Measurements from ENCODE around the gene HIC1. TPM values are rescaled to one million over a fixed set of nuclear protein-coding genes. Genes with fewer than 3 reads are reported as not detected.
A peak's percentile ranks its signal among the peaks of the same experiment; 100 is the strongest.

The HIC1 gene
- total RNA-seq, 2 experiments from 2014 or later: 35.1 TPM

- Mint-ChIP-seq H3K27me3 (no peaks in the 10 kb centered on the region), H3K4me3 (no peak overlapping the region), H3K4me1 (ENCODE audit: low read depth) (peaks cover 28% of the 10 kb centered on the region), H3K27ac (peak overlapping the region; percentile 50), H3K36me3 (ENCODE audit: low read depth) (peaks cover 12% of the 10 kb centered on the region), H3K9me3 (no peaks in the 10 kb centered on the region)
- ATAC-seq: peak; percentile 83
- peak; percentile 79 for DNase-seq
- intact Hi-C loops (cut with micrococcal nuclease): no loop called here
- ChIA-PET POLR2A (interaction anchor here (1.1 to 1.8 kb wide), 3 partner anchors 8 to 16 kb away, joined by 3 to 6 read pairs (median 3); no protein-coding TSS in a partner anchor), CTCF (interaction anchor here (1.2 to 2.3 kb wide), 5 partner anchors 12 to 143 kb away, joined by 4 to 8 read pairs (median 4); no protein-coding TSS in a partner anchor)
- TF ChIP-seq, protein P1, sequence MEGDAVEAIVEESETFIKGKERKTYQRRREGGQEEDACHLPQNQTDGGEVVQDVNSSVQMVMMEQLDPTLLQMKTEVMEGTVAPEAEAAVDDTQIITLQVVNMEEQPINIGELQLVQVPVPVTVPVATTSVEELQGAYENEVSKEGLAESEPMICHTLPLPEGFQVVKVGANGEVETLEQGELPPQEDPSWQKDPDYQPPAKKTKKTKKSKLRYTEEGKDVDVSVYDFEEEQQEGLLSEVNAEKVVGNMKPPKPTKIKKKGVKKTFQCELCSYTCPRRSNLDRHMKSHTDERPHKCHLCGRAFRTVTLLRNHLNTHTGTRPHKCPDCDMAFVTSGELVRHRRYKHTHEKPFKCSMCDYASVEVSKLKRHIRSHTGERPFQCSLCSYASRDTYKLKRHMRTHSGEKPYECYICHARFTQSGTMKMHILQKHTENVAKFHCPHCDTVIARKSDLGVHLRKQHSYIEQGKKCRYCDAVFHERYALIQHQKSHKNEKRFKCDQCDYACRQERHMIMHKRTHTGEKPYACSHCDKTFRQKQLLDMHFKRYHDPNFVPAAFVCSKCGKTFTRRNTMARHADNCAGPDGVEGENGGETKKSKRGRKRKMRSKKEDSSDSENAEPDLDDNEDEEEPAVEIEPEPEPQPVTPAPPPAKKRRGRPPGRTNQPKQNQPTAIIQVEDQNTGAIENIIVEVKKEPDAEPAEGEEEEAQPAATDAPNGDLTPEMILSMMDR (IDR thresholded peaks at IDR 0.05): no peak
Observed at GRCh38 chr17:2101448-2102257, 46.8 kb downstream of the HIC1 start.

DNA sequence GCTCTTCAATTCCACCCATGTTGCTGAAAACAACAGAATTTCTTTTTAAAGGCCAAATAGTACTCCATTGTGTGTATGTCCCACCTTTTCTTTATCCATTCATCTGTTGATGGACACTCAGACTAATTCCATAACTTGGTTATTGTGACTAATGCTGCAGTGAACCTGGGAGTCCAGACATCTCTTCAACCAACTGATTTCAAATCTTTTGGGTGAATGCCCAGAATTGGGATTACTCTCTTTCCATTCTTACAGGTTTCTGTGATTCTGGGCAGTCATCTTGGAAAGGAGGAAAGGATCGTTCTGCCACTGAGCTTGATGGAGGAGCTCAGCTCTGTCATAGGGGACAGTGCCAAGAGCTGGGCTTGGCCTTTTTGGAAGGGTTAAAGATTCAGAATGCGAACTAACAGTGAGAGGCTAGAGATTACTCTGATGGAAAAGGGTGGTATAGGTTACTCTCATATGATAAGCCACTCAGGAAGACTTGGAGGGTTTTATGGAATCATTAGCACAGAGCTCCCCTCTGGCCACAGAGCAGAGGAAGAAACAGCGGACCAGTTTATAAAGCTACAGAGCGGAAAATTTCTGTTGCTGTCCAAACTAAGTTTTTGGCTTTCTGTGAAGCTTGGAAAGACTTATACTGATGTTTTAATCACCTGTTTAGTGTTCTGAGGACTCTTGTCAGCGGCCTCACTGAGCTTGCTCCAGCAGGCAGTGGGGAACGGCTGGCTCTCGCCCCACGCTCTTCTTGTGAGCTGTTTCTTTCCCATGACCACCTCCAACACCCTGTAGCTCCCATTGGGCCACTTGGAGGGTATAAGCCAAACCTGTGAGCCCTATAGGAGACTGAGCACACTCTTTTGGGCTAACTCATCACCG is 48.3 kb downstream of the HIC1 start:
- intact Hi-C loops (cut with micrococcal nuclease): no loop called here
- POLR2A ChIA-PET: interaction anchor here (1.3 kb wide), 1 partner anchor 26 kb away, joined by 3 read pairs; no protein-coding TSS in a partner anchor
- TF ChIP-seq, protein P1 (IDR thresholded peaks at IDR 0.05): no peak
- peaks cover 28% of the 10 kb centered on the region for H3K4me1 Mint-ChIP-seq (ENCODE audit: low read depth)
- CTCF ChIA-PET: interaction anchor here (0.8 to 2.3 kb wide), 4 partner anchors 14 to 142 kb away, joined by 3 to 8 read pairs (median 4); no protein-coding TSS in a partner anchor
- no peak for ATAC-seq
- H3K27ac Mint-ChIP-seq: no peak overlapping the region
- H3K9me3 Mint-ChIP-seq: no peaks in the 10 kb centered on the region
- peaks cover 12% of the 10 kb centered on the region for H3K36me3 Mint-ChIP-seq (ENCODE audit: low read depth)
- no peak for DNase-seq
- H3K27me3 Mint-ChIP-seq: no peaks in the 10 kb centered on the region
- H3K4me3 Mint-ChIP-seq: no peak overlapping the region

GRCh38 chr17:2105663-2106062 is 50.8 kb downstream of the HIC1 start:
- no peak for ATAC-seq
- DNase-seq: no peak
- TF ChIP-seq, protein P1 (IDR thresholded peaks at IDR 0.05): no peak
- CTCF ChIA-PET: interaction anchor here (0.9 to 1.7 kb wide), 2 partner anchors 139 to 310 kb away, joined by 3 to 5 read pairs; no protein-coding TSS in a partner anchor
- H3K4me3 Mint-ChIP-seq: no peak overlapping the region
- POLR2A ChIA-PET: interaction anchor here (0.6 to 1.1 kb wide), 2 partner anchors 12 to 44 kb away, joined by 3 read pairs; no protein-coding TSS in a partner anchor
- peaks cover 12% of the 10 kb centered on the region for H3K36me3 Mint-ChIP-seq (ENCODE audit: low read depth)
- intact Hi-C loops (cut with micrococcal nuclease): no loop called here
- no peak overlapping the region for H3K27ac Mint-ChIP-seq
- no peaks in the 10 kb centered on the region for H3K27me3 Mint-ChIP-seq
- no peaks in the 10 kb centered on the region for H3K9me3 Mint-ChIP-seq
- peaks cover 28% of the 10 kb centered on the region for H3K4me1 Mint-ChIP-seq (ENCODE audit: low read depth)

GRCh38 chr17:2106308-2106955 is 51.5 kb downstream of the HIC1 start:
- POLR2A ChIA-PET: no interaction called here
- H3K4me1 Mint-ChIP-seq (ENCODE audit: low read depth): peaks cover 23% of the 10 kb centered on the region
- TF ChIP-seq, protein P1 (IDR thresholded peaks at IDR 0.05): no peak
- H3K27me3 Mint-ChIP-seq: no peaks in the 10 kb centered on the region
- DNase-seq (no peak), ATAC-seq (no peak)
- H3K4me3 Mint-ChIP-seq: no peak overlapping the region
- peaks cover 12% of the 10 kb centered on the region for H3K36me3 Mint-ChIP-seq (ENCODE audit: low read depth)
- H3K27ac Mint-ChIP-seq: no peak overlapping the region
- CTCF ChIA-PET: interaction anchor here (0.9 to 1.6 kb wide), 3 partner anchors 18 to 309 kb away, joined by 3 read pairs; no protein-coding TSS in a partner anchor
- no peaks in the 10 kb centered on the region for H3K9me3 Mint-ChIP-seq
- intact Hi-C loops (cut with micrococcal nuclease): no loop called here
